Mesothelial cell of epicardium (in vitro differentiated cells): ENCODE data around the gene RPS6KB2. TPM values are rescaled to one million over a fixed set of nuclear protein-coding genes. Genes with fewer than 3 reads are reported as not detected.

ENCODE experiments used
- DNase-seq, 2 experiments: peaks; one replicate each; pipeline ENCODE4 v3.0.0; 2021; ENCODE audit warnings: low spot score in 2 of 2; ENCODE audit not compliant: unreplicated experiment in 2 of 2
- H3K27ac Mint-ChIP-seq: 2 replicates; pipeline ENCODE4 v1.8.0; 2021; ENCODE audit warnings: mixed read lengths
- H3K27me3 Mint-ChIP-seq: 2 replicates; pipeline ENCODE4 v1.8.0; 2021; ENCODE audit warnings: low read depth, mixed read lengths
- H3K36me3 Mint-ChIP-seq: 2 replicates; pipeline ENCODE4 v1.8.0; 2021; ENCODE audit warnings: mixed read lengths
- H3K4me1 Mint-ChIP-seq: 2 replicates; pipeline ENCODE4 v1.8.0; 2021; ENCODE audit warnings: mixed read lengths
- H3K4me3 Mint-ChIP-seq: 2 replicates; pipeline ENCODE4 v1.8.0; 2021; ENCODE audit warnings: mild to moderate bottlenecking, moderate library complexity, mixed read lengths
- H3K9me3 Mint-ChIP-seq: 2 replicates; pipeline ENCODE4 v1.8.0; 2021; ENCODE audit warnings: mixed read lengths
- CTCF ChIP-seq: fragments of 200-600 bp; sonication (generic); IDR thresholded peaks from one replicate; pipeline ENCODE4 v1.5.0; 2021; ENCODE audit warnings: antibody characterized with exemption; ENCODE audit not compliant: unreplicated experiment
- total RNA-seq: library from RNA; stranded (reverse); gene quantifications from 3 replicates; pipeline ENCODE4 v1.2.1, GENCODE V29; 2021

Gene RPS6KB2
- total RNA-seq, 1 donor from 2014 or later = 59.7 TPM

- H3K27ac Mint-ChIP-seq = peak overlapping the region; percentile 19
- peak overlapping the region; percentile 81 for H3K4me3 Mint-ChIP-seq
- H3K36me3 Mint-ChIP-seq = no peaks in the 10 kb centered on the region
- no peak for DNase-seq
- peaks cover 14% of the 10 kb centered on the region for H3K4me1 Mint-ChIP-seq
- no peak for TF ChIP-seq CTCF
- no peaks in the 10 kb centered on the region for H3K27me3 Mint-ChIP-seq
- H3K9me3 Mint-ChIP-seq = no peaks in the 10 kb centered on the region
Measured at GRCh38 chr11:67441731-67442351, 13.5 kb downstream of the RPS6KB2 start.

GRCh38 chr11:67442504-67443404 is 14.5 kb downstream of the RPS6KB2 start:
- H3K27ac Mint-ChIP-seq = peak overlapping the region; percentile 97

GRCh38 chr11:67445515-67445914 is 17.2 kb downstream of the RPS6KB2 start:
- DNase-seq = no peak
- H3K27me3 Mint-ChIP-seq = no peaks in the 10 kb centered on the region
- TF ChIP-seq CTCF = no peak
- H3K4me3 Mint-ChIP-seq = peak overlapping the region; percentile 80
- peaks cover 14% of the 10 kb centered on the region for H3K4me1 Mint-ChIP-seq
- no peaks in the 10 kb centered on the region for H3K9me3 Mint-ChIP-seq
- H3K27ac Mint-ChIP-seq = peak overlapping the region; percentile 77
- no peaks in the 10 kb centered on the region for H3K36me3 Mint-ChIP-seq

More at GRCh38 chr11:67442504-67443404, 14.5 kb downstream of the RPS6KB2 start:
- no peak for DNase-seq
- Mint-ChIP-seq H3K4me3 (peak overlapping the region; percentile 81), H3K36me3 (no peaks in the 10 kb centered on the region), H3K9me3 (no peaks in the 10 kb centered on the region), H3K27me3 (no peaks in the 10 kb centered on the region), H3K4me1 (peaks cover 14% of the 10 kb centered on the region)
- TF ChIP-seq CTCF = no peak

GRCh38 chr11:67448220-67448609 is 19.9 kb downstream of the RPS6KB2 start:
- Mint-ChIP-seq H3K36me3 (no peaks in the 10 kb centered on the region), H3K4me3 (no peak overlapping the region), H3K27me3 (no peaks in the 10 kb centered on the region), H3K9me3 (no peaks in the 10 kb centered on the region), H3K27ac (peak overlapping the region; percentile 21), H3K4me1 (peaks cover 8% of the 10 kb centered on the region)
- no peak for DNase-seq
- no peak for TF ChIP-seq CTCF

GRCh38 chr11:67449116-67449844 is 21.0 kb downstream of the RPS6KB2 start:
- no peak for TF ChIP-seq CTCF
- peaks cover 8% of the 10 kb centered on the region for H3K4me1 Mint-ChIP-seq
- H3K36me3 Mint-ChIP-seq = no peaks in the 10 kb centered on the region
- DNase-seq = no peak
- H3K4me3 Mint-ChIP-seq = no peak overlapping the region
- no peaks in the 10 kb centered on the region for H3K27me3 Mint-ChIP-seq
- H3K27ac Mint-ChIP-seq = no peak overlapping the region
- H3K9me3 Mint-ChIP-seq = no peaks in the 10 kb centered on the region
